Parathyroid adenoma (tissue), 2 donors: ENCODE data around the gene BSCL2.
"Not testable (repeated sequence)": the region's sequence is repeated elsewhere in the genome, so short reads cannot be mapped to it uniquely, and the experiment has no call there.

ENCODE experiments used
- H2AFZ ChIP-seq: fragments of 300-600 bp; sonication (generic); one replicate; pipeline ENCODE4 v1.7.0; 2017; ENCODE audit warnings: antibody characterized with exemption, mild to moderate bottlenecking
- H3K27ac ChIP-seq: fragments of 300-600 bp; sonication (generic); one replicate; pipeline ENCODE4 v1.7.0; 2017
- H3K27me3 ChIP-seq: fragments of 300-600 bp; sonication (generic); one replicate; pipeline ENCODE4 v1.7.0; 2017; ENCODE audit warnings: low read length; ENCODE audit not compliant: control insufficient read depth, insufficient read depth
- H3K36me3 ChIP-seq: fragments of 300-600 bp; sonication (generic); one replicate; pipeline ENCODE4 v1.7.0; 2017; ENCODE audit warnings: low read length; ENCODE audit not compliant: control insufficient read depth, insufficient read depth
- H3K4me1 ChIP-seq: fragments of 300-600 bp; sonication (generic); one replicate; pipeline ENCODE4 v1.7.0; 2017; ENCODE audit warnings: control low read depth
- H3K4me2 ChIP-seq: fragments of 300-600 bp; sonication (generic); one replicate; pipeline ENCODE4 v1.7.0; 2017; ENCODE audit warnings: low read length
- H3K4me3 ChIP-seq: fragments of 300-600 bp; sonication (generic); one replicate; pipeline ENCODE4 v1.7.0; 2017; ENCODE audit warnings: low read depth, low read length
- H3K79me2 ChIP-seq: fragments of 300-600 bp; sonication (generic); one replicate; pipeline ENCODE4 v1.7.0; 2017; ENCODE audit warnings: control low read depth
- H3K9ac ChIP-seq: fragments of 300-600 bp; sonication (generic); one replicate; pipeline ENCODE4 v1.7.0; 2017; ENCODE audit warnings: mild to moderate bottlenecking
- H3K9me3 ChIP-seq: fragments of 300-600 bp; sonication (generic); one replicate; pipeline ENCODE4 v1.7.0; 2017; ENCODE audit warnings: low read length; ENCODE audit not compliant: control insufficient read depth
- TF ChIP-seq, protein P1 (sequence below): fragments of 300-600 bp; sonication (generic); IDR thresholded peaks from one replicate; pipeline ENCODE4 v1.7.0; 2017; ENCODE audit warnings: antibody characterized with exemption, mild to moderate bottlenecking
- donor health status: primary hyperparathyroidism.

The BSCL2 gene

DNA sequence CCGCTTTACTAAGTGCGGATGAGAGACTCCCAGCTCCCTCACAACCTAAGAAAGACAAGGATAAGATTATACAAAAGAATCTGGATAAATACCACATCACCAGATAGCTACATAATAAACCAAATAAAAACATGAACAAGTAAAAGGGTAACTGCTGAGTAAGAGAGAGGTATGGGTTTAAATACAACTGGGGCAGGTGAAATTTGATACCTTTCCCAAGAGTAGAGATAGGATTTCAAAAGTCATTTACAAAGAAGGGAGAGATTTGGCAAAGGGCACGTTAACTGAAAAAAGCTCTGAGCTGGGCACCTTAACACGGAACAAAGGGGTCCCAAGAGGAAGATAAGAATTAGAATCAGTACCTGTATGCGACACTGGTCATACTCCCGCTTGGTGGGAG, 30.1 kb downstream of the BSCL2 start:
- Histone ChIP-seq H3K4me3 (peak overlapping the region; percentile 33), H3K4me2 (peak overlapping the region; percentile 77), H3K27me3 (no peaks in the 10 kb centered on the region), H3K4me1 (peaks cover 3% of the 10 kb centered on the region), H3K79me2 (no peaks in the 10 kb centered on the region), H3K9me3 (no peaks in the 10 kb centered on the region), H2AFZ (no peak overlapping the region), H3K27ac (no peak overlapping the region), H3K9ac (no peak overlapping the region), H3K36me3 (no peaks in the 10 kb centered on the region)
- TF ChIP-seq, protein P1, sequence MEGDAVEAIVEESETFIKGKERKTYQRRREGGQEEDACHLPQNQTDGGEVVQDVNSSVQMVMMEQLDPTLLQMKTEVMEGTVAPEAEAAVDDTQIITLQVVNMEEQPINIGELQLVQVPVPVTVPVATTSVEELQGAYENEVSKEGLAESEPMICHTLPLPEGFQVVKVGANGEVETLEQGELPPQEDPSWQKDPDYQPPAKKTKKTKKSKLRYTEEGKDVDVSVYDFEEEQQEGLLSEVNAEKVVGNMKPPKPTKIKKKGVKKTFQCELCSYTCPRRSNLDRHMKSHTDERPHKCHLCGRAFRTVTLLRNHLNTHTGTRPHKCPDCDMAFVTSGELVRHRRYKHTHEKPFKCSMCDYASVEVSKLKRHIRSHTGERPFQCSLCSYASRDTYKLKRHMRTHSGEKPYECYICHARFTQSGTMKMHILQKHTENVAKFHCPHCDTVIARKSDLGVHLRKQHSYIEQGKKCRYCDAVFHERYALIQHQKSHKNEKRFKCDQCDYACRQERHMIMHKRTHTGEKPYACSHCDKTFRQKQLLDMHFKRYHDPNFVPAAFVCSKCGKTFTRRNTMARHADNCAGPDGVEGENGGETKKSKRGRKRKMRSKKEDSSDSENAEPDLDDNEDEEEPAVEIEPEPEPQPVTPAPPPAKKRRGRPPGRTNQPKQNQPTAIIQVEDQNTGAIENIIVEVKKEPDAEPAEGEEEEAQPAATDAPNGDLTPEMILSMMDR, result no peak

DNA sequence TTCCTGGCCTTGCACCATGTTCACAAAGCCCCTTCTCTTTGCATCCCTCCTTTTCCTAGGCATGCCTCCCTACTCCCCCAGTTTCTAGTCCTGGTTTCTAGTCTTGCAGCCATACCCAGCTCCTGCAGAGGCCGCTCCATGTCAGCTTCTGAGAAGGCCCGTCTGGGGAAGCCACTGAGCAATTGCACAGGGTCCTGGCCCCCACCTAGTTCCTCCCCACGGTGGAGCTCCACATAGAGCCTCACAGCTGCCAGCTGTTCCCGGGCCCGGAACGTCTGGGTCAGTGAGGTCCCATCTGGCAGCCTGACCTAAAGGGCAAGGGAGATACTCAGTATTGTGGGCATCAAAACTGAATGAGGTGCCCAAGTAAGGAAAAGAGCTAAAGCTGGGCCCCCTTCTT, 30.5 kb downstream of the BSCL2 start:
- H3K9me3 ChIP-seq, result no peaks in the 10 kb centered on the region
- H3K4me3 ChIP-seq, result peak overlapping the region; percentile 33
- no peaks in the 10 kb centered on the region for H3K36me3 ChIP-seq
- TF ChIP-seq, protein P1, result no peak
- no peaks in the 10 kb centered on the region for H3K27me3 ChIP-seq
- no peak overlapping the region for H3K27ac ChIP-seq
- peaks cover 3% of the 10 kb centered on the region for H3K4me1 ChIP-seq
- H2AFZ ChIP-seq, result no peak overlapping the region
- no peak overlapping the region for H3K9ac ChIP-seq
- peak overlapping the region; percentile 77 for H3K4me2 ChIP-seq
- no peaks in the 10 kb centered on the region for H3K79me2 ChIP-seq

DNA sequence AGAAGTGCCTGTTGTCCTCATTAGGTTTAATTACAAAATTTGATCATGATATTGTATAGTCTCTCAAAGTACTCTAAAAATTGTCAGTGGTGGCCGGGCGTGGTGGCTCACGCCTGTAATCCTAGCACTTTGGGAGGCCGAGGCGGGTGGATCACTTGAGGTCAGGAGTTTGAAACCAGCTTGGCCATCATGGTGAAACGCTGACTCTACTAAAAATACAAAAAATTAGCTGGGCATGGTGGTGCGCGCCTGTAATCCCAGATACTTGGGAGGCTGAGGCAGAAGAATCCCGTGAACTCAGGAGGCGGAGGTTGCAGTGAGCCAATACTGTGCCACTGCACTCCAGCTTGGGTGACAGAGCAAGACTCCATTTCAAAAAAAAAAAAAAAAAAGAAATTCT, 31.8 kb downstream of the BSCL2 start:
- not testable (repeated sequence) for H3K27me3 ChIP-seq, H2AFZ ChIP-seq, H3K4me2 ChIP-seq, H3K36me3 ChIP-seq, H3K27ac ChIP-seq, H3K79me2 ChIP-seq, H3K4me3 ChIP-seq, H3K9ac ChIP-seq, H3K4me1 ChIP-seq, H3K9me3 ChIP-seq

DNA sequence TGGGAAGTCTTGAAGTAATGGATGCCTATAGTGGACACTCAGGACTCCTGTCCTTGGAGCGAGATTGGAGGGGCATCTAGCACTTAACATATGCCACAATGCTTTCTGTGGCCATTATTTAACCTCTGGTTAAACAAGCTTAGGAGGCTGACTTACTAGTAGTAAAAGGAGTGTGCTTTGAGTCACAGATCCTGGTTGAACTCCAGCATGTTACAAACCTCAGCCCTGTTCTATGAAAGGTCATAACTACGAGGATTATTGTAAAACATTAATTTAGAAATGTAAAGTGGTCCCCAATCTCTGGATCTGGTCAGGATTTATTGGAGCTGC, 34.1 kb downstream of the BSCL2 start:
- Histone ChIP-seq H3K4me1 (peaks cover 4% of the 10 kb centered on the region), H3K36me3 (no peaks in the 10 kb centered on the region), H3K79me2 (no peaks in the 10 kb centered on the region), H3K9me3 (no peaks in the 10 kb centered on the region), H3K4me3 (no peak overlapping the region), H3K4me2 (no peak overlapping the region), H3K9ac (no peak overlapping the region), H2AFZ (no peak overlapping the region), H3K27ac (no peak overlapping the region), H3K27me3 (no peaks in the 10 kb centered on the region)
- TF ChIP-seq, protein P1, result no peak

GRCh38 chr11:62671608-62672389, 35.4 kb downstream of the BSCL2 start, which contains the start of the genes LBHD1 and UQCC3:
Gene LBHD1 (minus strand): TSS chr11:62672267. CDS start chr11:62670031, 2,236 bp downstream.
Gene UQCC3 (plus strand): TSS chr11:62671673. CDS start chr11:62671746, 73 bp downstream.
- H3K9me3 ChIP-seq, result no peaks in the 10 kb centered on the region
- peak within 1 kb of the TSS; percentile 75 for H3K27ac ChIP-seq
- H3K4me1 ChIP-seq, result peaks cover 2% of the 10 kb centered on the region
- TF ChIP-seq, protein P1, result no peak
- no peaks in the 10 kb centered on the region for H3K36me3 ChIP-seq
- H3K27me3 ChIP-seq, result no peaks in the 10 kb centered on the region
- H3K9ac ChIP-seq, result no peak within 1 kb of the TSS
- H2AFZ ChIP-seq, result peak within 1 kb of the TSS; percentile 81
- H3K4me2 ChIP-seq, result peak within 1 kb of the TSS; percentile 60
- H3K4me3 ChIP-seq, result peak within 1 kb of the TSS; percentile 73
- H3K79me2 ChIP-seq, result no peaks in the 10 kb centered on the region
